ENCODE results near the gene OPA3. TPM values are rescaled to one million over a fixed set of nuclear protein-coding genes. Genes with fewer than 3 reads are reported as not detected.

The OPA3 gene
- total RNA-seq, 2 donors from 2014 or later: 15.8 to 33.5 TPM

DNA sequence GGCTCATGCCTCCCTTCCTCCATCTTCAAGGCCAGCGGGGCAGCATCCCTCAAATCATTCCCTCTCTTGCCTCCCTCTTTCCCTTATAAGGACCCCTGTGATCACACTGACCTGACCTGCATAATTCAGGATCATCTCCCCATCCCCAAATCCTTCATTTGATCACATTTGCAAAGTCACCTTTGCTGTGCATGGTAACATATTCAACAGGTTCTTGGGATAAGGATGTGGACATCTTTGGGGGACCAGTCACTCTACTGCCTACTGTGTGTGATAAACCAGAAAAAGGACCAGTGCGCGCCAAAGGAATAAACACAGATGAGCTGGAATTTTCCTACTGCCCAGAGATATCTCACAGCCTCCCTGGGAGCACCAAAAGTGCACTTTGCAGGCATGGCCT is 7.9 kb downstream of the OPA3 start:
- TF ChIP-seq, protein P1, sequence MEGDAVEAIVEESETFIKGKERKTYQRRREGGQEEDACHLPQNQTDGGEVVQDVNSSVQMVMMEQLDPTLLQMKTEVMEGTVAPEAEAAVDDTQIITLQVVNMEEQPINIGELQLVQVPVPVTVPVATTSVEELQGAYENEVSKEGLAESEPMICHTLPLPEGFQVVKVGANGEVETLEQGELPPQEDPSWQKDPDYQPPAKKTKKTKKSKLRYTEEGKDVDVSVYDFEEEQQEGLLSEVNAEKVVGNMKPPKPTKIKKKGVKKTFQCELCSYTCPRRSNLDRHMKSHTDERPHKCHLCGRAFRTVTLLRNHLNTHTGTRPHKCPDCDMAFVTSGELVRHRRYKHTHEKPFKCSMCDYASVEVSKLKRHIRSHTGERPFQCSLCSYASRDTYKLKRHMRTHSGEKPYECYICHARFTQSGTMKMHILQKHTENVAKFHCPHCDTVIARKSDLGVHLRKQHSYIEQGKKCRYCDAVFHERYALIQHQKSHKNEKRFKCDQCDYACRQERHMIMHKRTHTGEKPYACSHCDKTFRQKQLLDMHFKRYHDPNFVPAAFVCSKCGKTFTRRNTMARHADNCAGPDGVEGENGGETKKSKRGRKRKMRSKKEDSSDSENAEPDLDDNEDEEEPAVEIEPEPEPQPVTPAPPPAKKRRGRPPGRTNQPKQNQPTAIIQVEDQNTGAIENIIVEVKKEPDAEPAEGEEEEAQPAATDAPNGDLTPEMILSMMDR (IDR thresholded peaks at IDR 0.05): no peak
- Histone ChIP-seq H3K27ac (peak overlapping the region; percentile 67 to 82), H3K4me1 (peaks cover 0 to 53% of the 10 kb centered on the region in 2 donors)

DNA sequence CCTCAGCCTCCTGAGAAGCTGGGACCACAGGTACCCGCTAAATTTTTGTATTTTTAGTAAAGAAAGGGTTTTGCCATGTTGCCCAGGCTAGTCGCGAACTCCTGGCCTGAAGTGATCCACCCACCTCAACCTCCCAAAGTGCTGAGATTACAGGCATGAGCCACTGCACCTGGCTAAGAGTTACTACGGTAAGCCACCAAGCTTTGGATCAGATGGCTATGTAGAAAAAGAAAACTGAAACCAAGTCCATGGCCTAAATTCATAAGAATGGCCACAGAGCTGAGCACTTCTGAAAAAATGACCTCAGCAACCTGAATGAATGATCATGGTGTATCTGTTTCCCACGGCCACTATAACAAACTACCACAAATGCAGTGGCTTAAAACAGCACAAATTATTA is 9.4 kb downstream of the OPA3 start:
- H3K4me3 ChIP-seq: no peak overlapping the region
- peak overlapping the region; percentile 67 to 82 for H3K27ac ChIP-seq
- H3K4me1 ChIP-seq: peaks cover 0 to 58% of the 10 kb centered on the region in 2 donors
- no peaks in the 10 kb centered on the region for H3K27me3 ChIP-seq
- TF ChIP-seq, protein P1 (IDR thresholded peaks at IDR 0.05): no peak
- H3K36me3 ChIP-seq: no peaks in the 10 kb centered on the region
- no peak for DNase-seq (ENCODE audit: low spot score)
- H3K9me3 ChIP-seq: peaks cover 0 to 3% of the 10 kb centered on the region in 2 donors

More for the DNA sequence above, 7.9 kb downstream of the OPA3 start:
- no peaks in the 10 kb centered on the region for H3K36me3 ChIP-seq
- DNase-seq (ENCODE audit: low spot score): no peak
- no peaks in the 10 kb centered on the region for H3K27me3 ChIP-seq
- H3K4me3 ChIP-seq: no peak overlapping the region
- H3K9me3 ChIP-seq: peaks cover 0 to 3% of the 10 kb centered on the region in 2 donors

DNA sequence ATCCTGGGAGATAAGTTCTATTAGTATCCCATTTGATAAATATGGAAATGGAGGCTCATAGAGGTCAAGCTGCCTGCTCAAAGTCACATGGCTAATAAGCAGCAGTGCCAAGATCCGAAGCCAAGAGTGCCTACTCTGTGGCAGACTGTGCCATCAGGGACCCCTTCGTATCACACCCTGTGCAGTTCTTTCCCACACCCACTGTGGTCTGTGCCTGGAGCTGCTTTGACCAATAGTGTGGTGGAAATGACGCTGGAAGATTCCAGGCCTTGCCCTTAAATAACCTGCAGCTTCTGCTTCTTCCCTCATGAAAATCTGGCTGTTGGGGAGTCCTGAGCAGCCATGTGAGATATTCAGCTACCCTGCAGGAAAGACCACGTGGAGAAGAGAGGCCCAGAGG is 10.1 kb downstream of the OPA3 start:
- Histone ChIP-seq H3K27ac (peak overlapping the region; percentile 67 to 82), H3K9me3 (peaks cover 0 to 3% of the 10 kb centered on the region in 2 donors), H3K4me3 (no peak overlapping the region), H3K27me3 (no peaks in the 10 kb centered on the region), H3K4me1 (peaks cover 0 to 65% of the 10 kb centered on the region in 2 donors), H3K36me3 (no peaks in the 10 kb centered on the region)
- TF ChIP-seq, protein P1 (IDR thresholded peaks at IDR 0.05): no peak
- DNase-seq (ENCODE audit: low spot score): no peak

DNA sequence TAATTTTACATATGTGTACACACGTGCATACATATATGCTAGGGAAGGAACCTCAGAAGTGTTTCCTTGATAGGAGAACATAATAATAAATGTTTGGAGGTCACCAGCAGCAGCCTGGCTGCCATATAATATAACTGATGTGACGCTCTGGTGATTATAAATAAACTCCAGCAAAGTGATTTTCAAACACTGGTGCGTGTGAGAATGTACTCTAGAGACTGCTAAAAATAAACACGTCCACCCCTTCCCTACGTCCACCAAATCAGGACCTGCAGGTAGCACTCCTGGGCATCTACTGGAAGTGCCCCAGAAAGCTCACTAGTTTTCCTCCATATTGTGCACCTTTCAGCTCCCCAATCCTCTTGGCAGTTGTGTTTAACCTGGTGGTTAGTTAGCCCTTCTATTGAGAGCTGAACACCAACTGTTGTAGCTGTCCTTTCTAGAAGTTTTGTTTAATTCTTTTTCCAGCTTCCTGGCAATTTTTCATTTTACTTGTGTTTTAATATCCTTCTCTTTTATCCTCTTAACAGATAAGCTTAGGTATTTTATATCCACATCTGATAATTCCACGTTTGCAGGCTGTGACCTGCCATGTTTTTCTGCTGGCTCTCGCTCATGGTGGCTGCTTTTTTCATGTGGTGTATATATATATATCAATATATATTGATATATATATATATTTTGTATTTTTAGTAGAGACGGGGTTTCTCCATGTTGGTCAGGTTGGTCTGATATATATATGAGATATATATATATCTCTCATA is 13.0 kb downstream of the OPA3 start:
- DNase-seq (ENCODE audit: low spot score): no peak
- Histone ChIP-seq H3K9me3 (peaks cover 0 to 3% of the 10 kb centered on the region in 2 donors), H3K4me1 (peaks cover 0 to 63% of the 10 kb centered on the region in 2 donors), H3K36me3 (no peaks in the 10 kb centered on the region), H3K27me3 (no peaks in the 10 kb centered on the region), H3K27ac (peak overlapping the region; percentile 51 to 76), H3K4me3 (no peak overlapping the region)
- TF ChIP-seq, protein P1 (IDR thresholded peaks at IDR 0.05): no peak

DNA sequence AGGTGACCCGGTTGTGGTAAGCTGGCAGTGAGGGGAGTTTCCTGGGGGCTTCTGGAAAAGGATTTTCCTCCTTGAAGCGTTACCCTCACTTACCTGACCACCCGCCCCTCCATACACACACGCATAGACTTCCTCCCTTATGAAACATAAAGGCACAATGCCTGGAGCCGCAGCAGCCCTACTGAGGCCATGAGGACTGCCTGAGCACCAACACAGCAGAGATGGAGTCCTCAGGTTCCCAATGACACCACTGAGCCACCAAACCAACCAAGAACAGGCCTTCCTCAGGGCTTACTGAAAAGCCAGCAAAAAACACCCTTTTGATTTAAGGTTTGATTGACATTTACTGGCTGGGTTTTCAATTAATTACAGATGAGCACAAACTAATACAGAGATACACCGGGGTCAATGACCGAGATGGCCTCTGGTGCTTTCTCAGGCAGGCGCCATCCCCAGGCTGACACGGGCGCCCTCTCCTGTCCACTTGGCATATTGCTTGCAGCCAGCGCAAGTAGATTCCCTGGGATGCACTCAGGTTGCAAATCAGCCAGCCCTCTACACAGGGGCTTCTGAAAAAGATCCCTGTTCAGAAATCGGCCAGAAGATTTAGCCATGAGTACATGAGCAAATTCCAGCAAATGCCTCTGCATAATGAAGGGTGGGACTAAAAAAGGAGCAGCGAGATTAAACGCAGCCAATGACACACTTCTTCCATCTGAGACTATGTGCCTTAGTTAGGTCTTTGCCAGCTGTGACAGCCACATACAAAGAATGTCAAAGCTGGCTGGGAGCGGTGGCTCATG is 14.8 kb downstream of the OPA3 start:
- peaks cover 0 to 3% of the 10 kb centered on the region in 2 donors for H3K9me3 ChIP-seq
- H3K27me3 ChIP-seq: no peaks in the 10 kb centered on the region
- TF ChIP-seq, protein P1 (IDR thresholded peaks at IDR 0.05): peak; percentile 77 to 84
- H3K27ac ChIP-seq: peak overlapping the region; percentile 59 to 76
- H3K36me3 ChIP-seq: no peaks in the 10 kb centered on the region
- DNase-seq (ENCODE audit: low spot score): no peak
- H3K4me1 ChIP-seq: peaks cover 0 to 49% of the 10 kb centered on the region in 2 donors
- H3K4me3 ChIP-seq: no peak overlapping the region
